GM21515 (cell line): ENCODE measurements around the gene SLC49A3.
"Not testable (repeated sequence)": the region's sequence is repeated elsewhere in the genome, so short reads cannot be mapped to it uniquely, and the experiment has no call there.

Experiments used
- ATAC-seq: cut with Tn5 transposase; IDR thresholded peaks from one replicate; pipeline ENCODE4 v1.9.1; 2021; ENCODE audit not compliant: unreplicated experiment

The SLC49A3 gene

DNA sequence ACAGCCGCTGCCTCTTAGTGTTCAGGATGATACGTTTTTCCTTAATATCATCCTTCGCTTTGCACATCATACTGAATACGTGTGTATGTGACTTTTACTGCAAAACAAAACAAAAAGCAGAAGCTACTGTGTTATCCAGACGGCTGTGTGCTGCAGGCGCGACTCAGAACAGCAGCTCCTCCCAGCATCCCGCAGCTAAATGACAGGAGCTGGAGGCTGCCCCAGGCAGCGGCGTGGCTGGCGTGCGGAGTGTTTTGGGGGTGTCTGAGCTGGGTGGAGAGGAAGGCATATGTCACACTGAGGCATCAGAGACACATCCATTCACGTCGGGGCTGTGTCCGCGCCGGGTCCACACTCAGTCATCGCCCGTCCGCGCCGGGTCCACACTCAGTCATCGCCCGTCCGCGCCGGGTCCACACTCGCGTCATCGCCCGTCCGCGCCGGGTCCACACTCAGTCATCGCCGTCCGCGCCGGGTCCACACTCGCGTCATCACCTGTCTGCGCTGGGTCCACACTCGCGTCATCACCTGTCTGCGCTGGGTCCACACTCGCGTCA is 33.3 kb upstream of the SLC49A3 start:
- ATAC-seq, result no peak

DNA sequence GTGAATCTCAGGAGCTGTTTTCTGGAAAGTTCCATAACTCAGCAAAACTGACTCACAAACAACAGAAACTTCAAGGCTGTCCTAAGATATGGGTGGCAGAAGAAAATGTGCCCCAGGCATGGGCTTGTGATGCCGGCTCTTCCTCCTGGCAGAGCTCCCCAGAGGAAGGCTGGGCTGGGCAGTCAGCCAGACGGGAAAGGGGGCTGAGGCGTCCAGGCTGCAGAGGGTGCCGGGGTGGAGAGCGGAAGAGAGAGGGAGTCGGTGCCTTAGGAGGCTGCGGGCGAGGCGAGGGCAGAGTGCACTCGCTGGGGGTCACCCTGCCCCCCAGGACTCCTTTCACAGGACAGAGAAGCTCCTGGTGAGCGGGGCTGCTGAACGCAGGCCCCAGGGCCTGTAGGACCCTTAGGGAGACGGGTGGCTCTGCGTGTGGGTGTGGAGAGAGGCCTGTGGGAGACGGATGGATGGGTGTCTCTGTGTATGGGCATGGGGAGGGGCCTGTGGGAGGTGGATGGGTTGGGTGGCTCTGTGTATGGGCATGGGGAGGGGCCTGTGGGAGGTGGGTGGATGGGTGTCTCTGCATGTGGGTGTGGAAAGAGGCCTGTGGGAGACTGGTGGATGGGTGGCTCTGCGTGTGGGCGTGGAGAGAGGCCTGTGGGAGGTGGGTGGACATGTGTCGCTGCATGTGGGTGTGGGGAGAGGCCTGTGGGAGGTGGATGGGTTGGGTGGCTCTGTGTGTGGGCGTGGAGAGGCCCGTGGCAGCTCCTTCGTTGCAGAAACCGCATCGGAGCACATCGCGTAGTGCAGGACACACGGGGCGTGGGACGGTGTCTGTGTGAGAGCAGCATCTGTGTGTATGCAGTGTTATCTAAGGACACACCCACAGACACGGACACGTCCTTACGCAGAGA is 32.6 kb upstream of the SLC49A3 start:
- no peak for ATAC-seq

- no peak for ATAC-seq
Measured at GRCh38 chr4:720111-720860, 31.3 kb upstream of the SLC49A3 start.

- no peak for ATAC-seq
Measured at GRCh38 chr4:718460-718859, 29.5 kb upstream of the SLC49A3 start.

- ATAC-seq, result no peak
Measured at GRCh38 chr4:717601-718320, 28.8 kb upstream of the SLC49A3 start.

- ATAC-seq, result no peak
Measured at GRCh38 chr4:714087-714486, 25.1 kb upstream of the SLC49A3 start.

GRCh38 chr4:712916-713632 is 24.1 kb upstream of the SLC49A3 start:
- ATAC-seq, result no peak

DNA sequence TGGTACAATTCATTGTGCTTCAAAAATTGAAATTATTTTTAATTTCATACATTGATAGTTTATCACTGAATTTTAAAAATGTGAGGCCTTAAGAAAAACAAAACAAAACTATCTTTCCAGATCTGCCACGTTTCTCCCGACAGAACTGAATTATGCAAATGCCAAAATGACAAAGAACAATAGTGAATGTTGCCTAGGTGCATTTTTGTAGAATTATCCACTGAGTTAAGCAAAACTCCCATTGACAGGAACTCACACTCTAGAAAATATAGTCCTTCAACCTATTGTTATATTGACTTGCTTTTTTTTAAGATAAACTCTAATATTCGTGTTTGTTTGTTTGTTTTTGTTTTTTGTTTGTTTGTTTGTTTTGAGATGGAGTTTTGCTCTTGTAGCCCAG is 23.1 kb upstream of the SLC49A3 start:
- ATAC-seq, result no peak

GRCh38 chr4:710916-711315 is 22.0 kb upstream of the SLC49A3 start:
- no peak for ATAC-seq

- no peak for ATAC-seq
Measured at GRCh38 chr4:710116-710515, 21.2 kb upstream of the SLC49A3 start.

DNA sequence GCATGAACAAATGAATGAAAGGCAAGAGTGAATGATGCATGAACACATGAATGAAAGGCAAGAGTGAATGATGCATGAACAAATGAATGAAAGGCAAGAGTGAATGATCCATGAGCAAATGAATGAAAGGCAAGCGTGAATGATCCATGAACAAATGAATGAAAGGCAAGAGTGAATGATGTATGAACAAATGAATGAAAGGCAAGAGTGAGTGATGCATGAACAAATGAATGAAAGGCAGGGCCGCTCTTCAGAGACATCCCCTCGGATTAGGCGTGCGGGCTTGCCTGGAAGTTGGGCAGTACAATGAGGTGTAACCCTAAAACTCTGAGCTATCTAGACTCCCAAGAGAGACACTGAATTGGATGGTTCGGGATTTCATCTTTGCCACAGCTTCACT is 20.4 kb upstream of the SLC49A3 start:
- ATAC-seq, result no peak

- ATAC-seq, result no peak
Measured at GRCh38 chr4:708631-708933, 19.6 kb upstream of the SLC49A3 start.

DNA sequence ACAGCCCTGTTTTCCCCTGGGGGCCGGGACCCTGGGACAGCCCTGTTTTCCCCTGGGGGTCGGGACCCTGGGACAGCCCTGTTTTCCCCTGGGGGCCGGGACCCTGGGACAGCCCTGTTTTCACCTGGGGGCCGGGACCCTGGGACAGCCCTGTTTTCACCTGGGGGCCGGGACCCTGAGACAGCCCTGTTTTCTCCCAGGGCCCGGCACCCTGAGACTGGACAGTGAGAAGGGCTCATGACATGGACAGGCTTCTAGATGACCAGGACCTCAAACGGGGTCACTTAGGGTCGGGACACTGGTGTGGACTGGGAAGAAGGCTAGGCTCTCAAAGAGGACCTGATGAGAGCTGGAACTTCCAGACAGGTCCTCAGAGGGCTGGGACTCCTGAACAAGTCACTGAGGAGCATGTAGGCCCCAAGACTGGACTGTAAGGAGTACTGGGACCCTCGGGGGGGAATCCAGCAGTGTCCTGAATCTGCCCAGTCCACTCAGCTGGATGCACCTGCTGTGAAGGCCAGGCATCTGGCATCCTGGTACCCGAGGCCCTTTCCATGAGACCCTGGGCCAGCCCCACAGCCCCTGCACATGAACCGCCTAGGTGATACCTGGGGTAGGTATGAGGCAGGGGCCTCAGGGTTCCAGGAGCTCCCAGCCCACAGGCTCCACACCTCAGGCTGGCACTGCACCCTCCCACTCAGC is 19.1 kb upstream of the SLC49A3 start:
- no peak for ATAC-seq

- no peak for ATAC-seq
Measured at GRCh38 chr4:706834-707598, 18.1 kb upstream of the SLC49A3 start.

- ATAC-seq, result not testable (repeated sequence)
Measured at GRCh38 chr4:706083-706633, 17.2 kb upstream of the SLC49A3 start.

- ATAC-seq, result peak; percentile 88
Measured at GRCh38 chr4:705278-706082, 16.5 kb upstream of the SLC49A3 start, which contains the start of gene PCGF3. PCGF3 (plus strand) TSS chr4:705832; CDS start chr4:733681, 27,849 bp downstream.

DNA sequence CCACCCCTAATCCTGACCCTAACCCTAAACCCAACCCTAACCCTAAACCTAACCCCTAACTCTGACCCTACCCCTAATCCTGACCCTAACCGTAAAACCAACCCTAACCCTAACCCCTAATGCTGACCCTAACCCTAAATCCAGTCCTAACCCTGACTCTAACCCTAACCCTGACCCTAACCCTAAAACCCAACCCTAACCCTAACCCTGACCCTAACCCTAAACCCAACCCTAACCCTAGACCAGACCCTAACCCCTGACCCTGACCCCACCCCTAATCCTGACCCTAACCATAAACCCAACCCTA is 16.0 kb upstream of the SLC49A3 start:
- ATAC-seq, result no peak

- ATAC-seq, result no peak
Measured at GRCh38 chr4:704198-704891, 15.4 kb upstream of the SLC49A3 start.
